Vagina (tissue), 2 donors: ENCODE data around the gene VDR.

Experiments
- POLR2A ChIP-seq, 2 donors: fragments of 450-650 bp; IDR thresholded peaks; one replicate each; pipeline ENCODE4 v1.6.1; 2017; ENCODE audit warnings: antibody characterized with exemption in 2 of 2, mild to moderate bottlenecking in 2 of 2, moderate library complexity in 2 of 2
- POLR2AphosphoS5 ChIP-seq, 2 donors: sonication (generic); formaldehyde crosslinking; IDR thresholded peaks; one replicate each; pipeline ENCODE4 v1.9.0; 2017; ENCODE audit warnings: antibody characterized with exemption in 2 of 2, mild to moderate bottlenecking in 2 of 2, low read depth in 1 of 2; ENCODE audit not compliant: insufficient read depth in 1 of 2
- TF ChIP-seq, protein P1 (sequence below), 3 experiments: fragments of 450-650 bp in 2 of 3; fragments of 200-600 bp in 1 of 3; sonication (generic) in 1 of 3; IDR thresholded peaks; one replicate each; pipeline ENCODE4 v1.5.1; 2017 to 2019; ENCODE audit warnings: antibody characterized with exemption in 3 of 3, mild to moderate bottlenecking in 2 of 3, moderate library complexity in 2 of 3

DNA sequence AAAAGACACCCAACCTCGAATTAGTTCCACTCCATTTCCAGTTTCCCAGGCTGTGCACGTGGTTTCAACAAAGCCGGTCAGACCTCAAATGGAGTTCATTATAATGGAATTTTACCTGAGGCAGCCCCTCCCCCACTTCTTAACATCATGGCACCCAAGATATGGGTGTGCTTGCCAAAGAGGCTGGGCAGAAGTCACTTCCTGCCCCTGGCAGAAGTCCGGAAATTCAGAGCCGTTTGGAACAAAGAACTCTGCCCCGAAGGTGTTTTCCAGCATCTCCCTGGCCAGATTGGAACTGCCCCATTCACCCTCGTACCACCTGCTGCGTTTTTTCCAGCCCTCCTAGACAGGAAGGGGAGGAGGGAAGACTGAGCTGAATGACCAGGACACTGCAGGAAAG lies 8.2 kb downstream of the VDR start:
- TF ChIP-seq POLR2A (IDR thresholded peaks at IDR 0.05), result no peak
- no peak for TF ChIP-seq POLR2AphosphoS5 (IDR thresholded peaks at IDR 0.05; ENCODE audit: insufficient read depth in 1 of 2, low read depth in 1 of 2)
- TF ChIP-seq, protein P1, sequence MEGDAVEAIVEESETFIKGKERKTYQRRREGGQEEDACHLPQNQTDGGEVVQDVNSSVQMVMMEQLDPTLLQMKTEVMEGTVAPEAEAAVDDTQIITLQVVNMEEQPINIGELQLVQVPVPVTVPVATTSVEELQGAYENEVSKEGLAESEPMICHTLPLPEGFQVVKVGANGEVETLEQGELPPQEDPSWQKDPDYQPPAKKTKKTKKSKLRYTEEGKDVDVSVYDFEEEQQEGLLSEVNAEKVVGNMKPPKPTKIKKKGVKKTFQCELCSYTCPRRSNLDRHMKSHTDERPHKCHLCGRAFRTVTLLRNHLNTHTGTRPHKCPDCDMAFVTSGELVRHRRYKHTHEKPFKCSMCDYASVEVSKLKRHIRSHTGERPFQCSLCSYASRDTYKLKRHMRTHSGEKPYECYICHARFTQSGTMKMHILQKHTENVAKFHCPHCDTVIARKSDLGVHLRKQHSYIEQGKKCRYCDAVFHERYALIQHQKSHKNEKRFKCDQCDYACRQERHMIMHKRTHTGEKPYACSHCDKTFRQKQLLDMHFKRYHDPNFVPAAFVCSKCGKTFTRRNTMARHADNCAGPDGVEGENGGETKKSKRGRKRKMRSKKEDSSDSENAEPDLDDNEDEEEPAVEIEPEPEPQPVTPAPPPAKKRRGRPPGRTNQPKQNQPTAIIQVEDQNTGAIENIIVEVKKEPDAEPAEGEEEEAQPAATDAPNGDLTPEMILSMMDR (IDR thresholded peaks at IDR 0.05), result no peak
